Activated CD4-positive, alpha-beta T cell treated with anti-CD3 and anti-CD28 coated beads, Interleukin-2, amount 50 U/mL, for 4 hours (primary cell): ENCODE data around the gene MDK.
A peak's percentile ranks its signal among the peaks of the same experiment; 100 is the strongest.
"Not testable (repeated sequence)": the region's sequence is repeated elsewhere in the genome, so short reads cannot be mapped to it uniquely, and the experiment has no call there.

Source experiments
- DNase-seq, 2 experiments: peaks; one replicate each; pipeline ENCODE4 v3.0.0-alpha.2; 2020

MDK gene

GRCh38 chr11:46369458-46370152 lies 11.9 kb upstream of the MDK start:
- DNase-seq, result peak; percentile 42 to 51

GRCh38 chr11:46370253-46370652 lies 11.2 kb upstream of the MDK start:
- no peak for DNase-seq

GRCh38 chr11:46371262-46371661 lies 10.2 kb upstream of the MDK start:
- not testable (repeated sequence) for DNase-seq

GRCh38 chr11:46372086-46372485 lies 9.4 kb upstream of the MDK start:
- no peak for DNase-seq

GRCh38 chr11:46372501-46372900 lies 9.0 kb upstream of the MDK start:
- not testable (repeated sequence) for DNase-seq

- no peak for DNase-seq
These were observed 7.4 kb upstream of the MDK start for GRCh38 chr11:46373787-46374740.

- DNase-seq, result no peak
These were observed 6.7 kb upstream of the MDK start for GRCh38 chr11:46374815-46375214.

- no peak for DNase-seq
These were observed 5.9 kb upstream of the MDK start for GRCh38 chr11:46375392-46376101.

- no peak for DNase-seq
These were observed 5.0 kb upstream of the MDK start for GRCh38 chr11:46376258-46377050.

GRCh38 chr11:46377290-46377689 lies 4.2 kb upstream of the MDK start:
- no peak for DNase-seq

- DNase-seq, result no peak
These were observed 3.6 kb upstream of the MDK start for GRCh38 chr11:46377831-46378230.

- no peak for DNase-seq
These were observed 3.2 kb upstream of the MDK start for GRCh38 chr11:46378296-46378695.

GRCh38 chr11:46378811-46379481 lies 2.5 kb upstream of the MDK start:
- no peak for DNase-seq

- not testable (repeated sequence) for DNase-seq
These were observed 1.8 kb upstream of the MDK start for GRCh38 chr11:46379482-46380293.

GRCh38 chr11:46380340-46381047 lies 975 bp upstream of the MDK start:
- peak; percentile 51 to 59 for DNase-seq

GRCh38 chr11:46381819-46382645 lies 563 bp downstream of the MDK start:
- no peak for DNase-seq

- no peak for DNase-seq
These were observed 1.4 kb downstream of the MDK start for GRCh38 chr11:46382646-46383403.

GRCh38 chr11:46383404-46383758 lies 1.9 kb downstream of the MDK start:
- no peak for DNase-seq
